T-helper 1 cell (primary cell): ENCODE results near the gene HTD2.

Experiments used
- DNase-seq, 5 donors: peaks; one replicate each; pipeline ENCODE4 v3.0.0-alpha.2; 2012 to 2020

Gene HTD2

DNA sequence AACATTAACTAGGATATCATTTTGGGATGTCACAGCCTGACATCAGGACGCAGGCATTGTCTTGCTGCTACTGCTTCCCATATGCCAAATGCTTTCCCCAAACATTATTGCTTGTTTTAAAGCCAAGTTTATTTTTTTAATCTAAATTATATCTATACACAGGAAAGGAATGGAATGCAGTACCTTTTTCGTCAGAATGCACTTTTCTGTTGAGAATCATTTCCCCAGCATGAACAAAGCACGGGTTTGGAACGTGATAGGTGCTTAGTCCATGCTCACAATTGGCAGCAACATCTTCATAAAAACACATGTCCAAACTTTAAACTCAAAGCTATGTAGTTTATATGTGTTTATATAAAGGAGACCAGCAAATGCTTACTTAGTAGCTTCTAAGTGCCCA is 52.5 kb downstream of the HTD2 start:
- DNase-seq, result no peak

DNA sequence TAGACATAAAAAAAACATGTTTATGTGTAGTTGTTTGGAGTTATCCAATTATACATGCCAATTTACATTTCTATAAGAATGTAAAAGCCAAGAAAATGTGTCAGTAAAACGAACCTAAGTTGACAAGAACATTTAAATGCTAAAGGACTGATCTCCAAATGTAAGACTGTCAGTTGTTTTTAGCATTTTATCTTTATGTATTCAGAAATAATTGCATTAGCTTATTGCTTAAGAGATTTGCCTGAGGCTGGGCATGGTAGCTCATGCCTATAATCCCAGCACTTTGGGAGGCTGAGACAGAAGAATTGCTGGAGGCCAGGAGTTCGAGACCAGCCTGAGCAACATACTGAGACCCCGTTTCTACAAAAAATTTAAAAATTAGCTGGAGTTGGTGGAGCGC is 53.3 kb downstream of the HTD2 start:
- DNase-seq, result no peak

DNA sequence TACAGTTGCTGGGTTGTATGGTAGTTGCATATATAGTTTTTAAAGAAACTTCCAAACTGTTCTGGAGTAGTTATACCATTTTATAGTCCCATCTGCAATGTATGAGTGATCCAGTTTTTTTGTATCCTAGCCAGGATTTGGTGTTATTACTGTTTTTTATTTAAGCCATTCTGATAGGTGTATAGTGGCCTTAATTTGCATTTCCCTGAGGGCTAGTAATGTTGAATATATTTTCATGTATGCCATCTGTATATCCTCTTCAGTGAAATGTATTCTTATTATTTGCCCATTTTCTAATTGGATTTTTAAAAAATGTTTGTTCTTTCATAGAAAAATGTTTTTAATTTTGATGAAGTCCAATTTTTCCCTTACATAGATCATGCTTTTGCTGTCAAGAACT is 55.5 kb downstream of the HTD2 start:
- DNase-seq, result no peak

DNA sequence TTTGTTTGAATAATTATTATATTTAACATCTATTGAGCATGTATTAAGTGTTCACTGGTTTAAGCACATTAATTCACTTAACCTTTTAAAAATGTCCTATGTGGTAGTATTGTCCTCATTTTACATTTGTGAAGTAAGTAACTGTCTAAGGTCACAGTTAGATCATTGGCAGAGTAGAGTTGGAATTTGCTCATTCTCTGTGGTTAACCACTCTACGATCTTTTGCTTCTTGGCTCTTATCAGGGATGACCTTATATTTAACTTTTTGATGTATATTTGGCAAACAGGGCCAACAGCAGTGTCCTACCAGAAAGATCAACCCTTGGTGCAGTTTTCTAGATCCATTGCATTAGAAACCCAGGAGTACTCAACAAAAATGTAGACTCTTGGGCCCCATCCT is 60.4 kb downstream of the HTD2 start:
- no peak for DNase-seq

DNA sequence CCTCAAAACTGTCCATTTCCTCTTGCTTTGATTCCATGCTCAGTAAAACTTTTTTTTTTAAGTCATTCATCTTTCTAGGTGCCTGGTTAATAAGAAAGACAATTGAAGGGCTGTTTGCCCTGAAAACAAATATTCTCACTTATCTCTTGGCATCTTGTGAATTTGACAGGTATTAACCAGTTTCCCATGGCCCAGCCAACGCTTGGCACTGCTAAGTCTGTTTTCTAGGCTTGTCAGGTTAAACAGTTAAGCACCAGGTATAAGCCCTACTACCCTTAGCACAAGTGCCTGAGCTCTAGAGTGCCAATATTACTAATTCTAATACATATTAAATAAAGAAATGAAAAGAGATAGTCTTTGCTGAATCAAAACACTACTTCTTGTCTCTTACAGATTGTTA is 62.7 kb downstream of the HTD2 start:
- no peak for DNase-seq
